Nephron progenitor cell (in vitro differentiated cells): Measurements from ENCODE around the gene CDH11.
A peak's percentile ranks its signal among the peaks of the same experiment; 100 is the strongest.

Source experiments
- DNase-seq: peaks from one replicate; pipeline ENCODE4 v3.0.0; 2021
- H3K27ac Mint-ChIP-seq: 2 replicates; pipeline ENCODE4 v1.8.0; 2021; ENCODE audit warnings: mild to moderate bottlenecking, moderate library complexity, mixed read lengths
- H3K27me3 Mint-ChIP-seq: 2 replicates; pipeline ENCODE4 v1.8.0; 2021; ENCODE audit warnings: mild to moderate bottlenecking, low read depth, mixed read lengths; ENCODE audit not compliant: poor library complexity
- H3K36me3 Mint-ChIP-seq: 2 replicates; pipeline ENCODE4 v1.8.0; 2021; ENCODE audit warnings: low read depth, mixed read lengths
- H3K4me1 Mint-ChIP-seq: 2 replicates; pipeline ENCODE4 v1.8.0; 2021; ENCODE audit warnings: mixed read lengths
- H3K4me3 Mint-ChIP-seq: 2 replicates; pipeline ENCODE4 v1.8.0; 2021; ENCODE audit warnings: mild to moderate bottlenecking, moderate library complexity, mixed read lengths
- H3K9me3 Mint-ChIP-seq: 2 replicates; pipeline ENCODE4 v1.8.0; 2021; ENCODE audit warnings: mild to moderate bottlenecking, moderate library complexity, mixed read lengths
- TF ChIP-seq, protein P1 (sequence below): fragments of 200-600 bp; sonication (generic); IDR thresholded peaks from 2 replicates; pipeline ENCODE4 v1.5.0; 2021; ENCODE audit warnings: antibody characterized with exemption

Gene CDH11

DNA sequence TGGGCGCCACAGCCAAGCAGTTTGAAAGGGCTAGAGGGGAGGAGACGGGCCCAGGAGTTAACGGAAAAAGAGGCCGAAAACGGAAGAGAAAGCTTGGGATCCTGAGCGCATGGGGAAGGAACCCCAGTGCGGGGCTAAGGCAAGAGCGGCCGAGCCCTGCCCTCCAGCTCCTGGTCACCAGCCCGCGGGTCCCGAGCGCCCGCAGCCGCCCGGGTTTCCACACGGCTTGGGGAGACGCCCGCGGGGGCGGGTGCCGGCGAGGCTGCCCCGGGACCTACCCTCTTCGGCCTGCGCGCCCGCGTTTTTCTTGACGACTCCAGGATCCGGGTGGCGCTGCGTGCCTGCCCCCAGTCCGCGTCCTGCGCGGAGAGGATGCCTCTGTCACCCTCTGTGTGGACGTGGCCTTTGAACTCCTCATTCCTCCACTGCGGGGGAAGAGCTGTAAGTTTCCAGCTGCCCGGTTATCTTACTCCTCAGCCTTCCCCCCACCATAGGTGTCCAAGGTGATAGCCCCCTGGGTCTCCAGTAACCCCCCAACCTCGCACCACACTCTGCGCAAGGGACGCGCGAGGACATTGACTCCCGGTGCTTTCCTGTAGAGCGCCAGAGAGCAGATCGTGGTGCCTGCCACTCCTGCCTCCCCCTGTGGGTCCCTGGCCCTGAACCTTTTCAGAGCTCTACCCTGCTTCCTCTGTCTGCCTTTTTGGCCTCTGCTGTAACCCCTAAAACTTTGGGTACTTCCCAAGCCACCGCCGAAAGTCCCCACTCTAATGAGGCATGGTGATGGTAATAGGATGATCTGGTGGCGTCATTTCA, 1.7 kb upstream of the CDH11 start:
- peak overlapping the region; percentile 98 for H3K27ac Mint-ChIP-seq
- H3K9me3 Mint-ChIP-seq: no peaks in the 10 kb centered on the region
- H3K27me3 Mint-ChIP-seq: peaks cover 3% of the 10 kb centered on the region
- peak; percentile 57 for DNase-seq
- H3K4me3 Mint-ChIP-seq: peak overlapping the region; percentile 93
- TF ChIP-seq, protein P1, sequence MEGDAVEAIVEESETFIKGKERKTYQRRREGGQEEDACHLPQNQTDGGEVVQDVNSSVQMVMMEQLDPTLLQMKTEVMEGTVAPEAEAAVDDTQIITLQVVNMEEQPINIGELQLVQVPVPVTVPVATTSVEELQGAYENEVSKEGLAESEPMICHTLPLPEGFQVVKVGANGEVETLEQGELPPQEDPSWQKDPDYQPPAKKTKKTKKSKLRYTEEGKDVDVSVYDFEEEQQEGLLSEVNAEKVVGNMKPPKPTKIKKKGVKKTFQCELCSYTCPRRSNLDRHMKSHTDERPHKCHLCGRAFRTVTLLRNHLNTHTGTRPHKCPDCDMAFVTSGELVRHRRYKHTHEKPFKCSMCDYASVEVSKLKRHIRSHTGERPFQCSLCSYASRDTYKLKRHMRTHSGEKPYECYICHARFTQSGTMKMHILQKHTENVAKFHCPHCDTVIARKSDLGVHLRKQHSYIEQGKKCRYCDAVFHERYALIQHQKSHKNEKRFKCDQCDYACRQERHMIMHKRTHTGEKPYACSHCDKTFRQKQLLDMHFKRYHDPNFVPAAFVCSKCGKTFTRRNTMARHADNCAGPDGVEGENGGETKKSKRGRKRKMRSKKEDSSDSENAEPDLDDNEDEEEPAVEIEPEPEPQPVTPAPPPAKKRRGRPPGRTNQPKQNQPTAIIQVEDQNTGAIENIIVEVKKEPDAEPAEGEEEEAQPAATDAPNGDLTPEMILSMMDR: no peak
- H3K4me1 Mint-ChIP-seq: peaks cover 51% of the 10 kb centered on the region
- H3K36me3 Mint-ChIP-seq: no peaks in the 10 kb centered on the region

DNA sequence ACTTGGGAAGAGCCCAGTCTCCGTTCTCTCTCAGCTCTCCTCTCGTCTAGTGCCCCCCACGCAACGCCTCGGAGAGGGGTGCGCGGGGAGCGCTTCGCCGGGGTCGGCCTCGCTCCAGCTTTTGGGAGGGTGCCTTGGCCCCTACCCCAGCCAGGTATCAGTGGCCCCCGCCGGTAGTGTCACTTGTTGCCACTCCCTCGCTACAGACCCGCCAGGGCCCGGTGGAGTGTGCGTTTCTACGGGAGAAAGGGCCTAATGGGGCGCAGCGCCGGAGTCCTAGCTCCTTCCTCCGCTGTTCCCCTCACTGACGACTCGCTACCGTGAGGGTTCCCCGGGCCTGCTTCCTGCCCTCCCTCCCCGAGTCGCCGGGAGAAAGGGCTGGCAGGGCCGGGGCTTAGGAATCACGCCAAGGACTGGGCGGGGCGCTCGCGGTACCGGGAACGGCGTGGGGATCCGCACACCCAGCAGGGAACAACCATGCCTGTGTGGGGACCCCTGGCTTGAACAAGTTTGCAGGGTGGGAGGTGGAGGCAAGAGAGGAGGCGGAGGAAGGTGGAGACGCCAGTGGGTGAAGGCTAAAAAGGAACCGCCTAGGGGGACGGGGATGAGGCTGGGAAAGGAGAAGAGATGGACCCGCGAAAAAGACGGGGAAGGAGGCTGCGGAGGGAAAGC, 997 bp upstream of the CDH11 start:
- Mint-ChIP-seq H3K36me3 (no peaks in the 10 kb centered on the region), H3K4me1 (peaks cover 58% of the 10 kb centered on the region), H3K4me3 (peak overlapping the region; percentile 93), H3K27me3 (peaks cover 3% of the 10 kb centered on the region), H3K9me3 (no peaks in the 10 kb centered on the region), H3K27ac (peak overlapping the region; percentile 98)
- peak; percentile 64 for DNase-seq
- TF ChIP-seq, protein P1: no peak

DNA sequence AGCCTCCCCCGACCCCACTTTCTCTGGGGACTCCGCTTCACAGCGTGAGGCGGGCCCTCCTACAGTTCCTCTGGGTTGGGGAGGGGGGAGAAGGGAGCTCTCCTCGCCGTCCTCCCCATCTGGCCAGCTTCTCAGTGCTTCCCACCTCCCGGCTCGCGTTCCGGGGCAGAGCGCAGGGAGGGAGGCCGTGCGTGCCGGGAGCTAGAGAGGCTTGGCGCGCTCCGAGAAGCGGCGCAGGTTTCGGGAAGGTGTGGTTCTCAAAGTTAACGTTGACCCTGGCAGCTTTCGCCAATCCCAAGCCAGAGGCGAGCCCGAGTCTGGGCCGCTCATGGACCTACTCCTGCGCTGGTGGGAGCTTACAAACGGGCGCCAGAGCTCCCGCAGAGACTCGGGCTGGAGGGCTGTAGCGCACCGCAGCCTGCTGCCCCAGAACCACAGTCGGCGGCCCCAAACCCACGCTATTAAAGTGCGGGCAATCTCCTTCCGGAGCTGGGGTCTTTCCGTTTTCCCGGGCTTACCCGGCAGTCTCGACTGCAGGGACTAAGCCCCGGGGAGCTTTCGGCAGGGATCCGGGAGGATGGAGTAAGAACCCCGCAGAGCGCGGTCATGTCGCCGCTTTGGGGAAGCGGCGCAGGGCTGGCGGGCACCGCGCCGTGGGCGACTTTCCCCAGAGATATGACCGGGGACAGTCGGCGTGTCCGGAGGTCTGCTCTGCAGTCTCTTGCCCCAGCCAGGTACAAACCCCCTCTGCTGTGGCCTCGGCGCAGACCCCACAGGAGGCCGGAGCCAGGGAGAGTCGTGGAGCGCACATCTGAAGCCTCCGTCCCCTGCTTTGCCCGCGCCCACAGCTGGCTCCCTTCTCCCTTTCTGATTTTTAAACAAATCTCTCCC, 787 bp downstream of the CDH11 start:
- H3K4me1 Mint-ChIP-seq: peaks cover 62% of the 10 kb centered on the region
- H3K36me3 Mint-ChIP-seq: no peaks in the 10 kb centered on the region
- TF ChIP-seq, protein P1: no peak
- H3K27me3 Mint-ChIP-seq: peaks cover 3% of the 10 kb centered on the region
- peak overlapping the region; percentile 98 for H3K27ac Mint-ChIP-seq
- peak; percentile 51 for DNase-seq
- no peaks in the 10 kb centered on the region for H3K9me3 Mint-ChIP-seq
- peak overlapping the region; percentile 93 for H3K4me3 Mint-ChIP-seq

DNA sequence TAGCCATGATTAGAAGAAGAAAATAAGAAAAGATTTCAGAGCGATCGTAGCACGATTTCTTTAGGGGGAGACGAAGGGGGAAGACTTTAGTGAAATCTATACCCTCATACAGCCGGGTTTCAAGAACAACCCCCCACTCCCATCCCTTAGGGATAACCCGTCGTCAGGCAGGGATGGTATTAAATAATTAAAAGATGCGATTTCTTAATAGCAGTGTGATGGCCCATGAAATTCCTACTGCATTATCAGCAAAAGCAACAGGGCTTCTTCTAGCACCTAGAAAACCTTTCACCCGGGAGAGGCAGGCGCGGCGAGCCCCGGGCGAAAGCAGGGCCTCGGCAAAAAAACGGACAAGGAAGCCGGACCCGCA, 1.4 kb downstream of the CDH11 start:
- TF ChIP-seq, protein P1: no peak
- H3K9me3 Mint-ChIP-seq: no peaks in the 10 kb centered on the region
- no peak for DNase-seq
- peak overlapping the region; percentile 93 for H3K4me3 Mint-ChIP-seq
- H3K27ac Mint-ChIP-seq: peak overlapping the region; percentile 98
- no peaks in the 10 kb centered on the region for H3K36me3 Mint-ChIP-seq
- no peaks in the 10 kb centered on the region for H3K27me3 Mint-ChIP-seq
- H3K4me1 Mint-ChIP-seq: peaks cover 62% of the 10 kb centered on the region

DNA sequence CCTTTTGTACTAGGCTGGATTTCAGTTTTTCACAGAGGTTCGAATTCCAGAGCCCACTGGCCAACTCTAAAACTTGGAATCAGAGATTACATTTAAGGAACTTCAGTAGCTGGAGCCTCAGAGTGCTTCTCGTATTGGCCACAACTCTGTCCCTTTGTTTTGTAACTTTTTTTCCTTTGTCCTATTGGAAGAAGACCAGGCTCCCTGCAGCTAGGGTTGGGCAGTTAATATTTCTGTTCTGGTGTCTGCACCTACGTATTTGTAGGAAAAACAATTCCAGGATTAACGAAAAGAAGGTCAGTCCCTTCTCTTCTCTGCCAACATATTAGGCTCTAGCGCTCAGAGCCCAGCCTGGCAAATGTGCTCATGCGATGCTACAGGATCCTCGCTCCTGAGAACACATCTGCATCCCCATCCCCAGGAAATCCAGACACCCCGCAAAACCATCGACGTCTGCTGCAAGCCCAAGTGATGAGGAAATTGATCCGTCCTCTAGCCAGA, 1.9 kb downstream of the CDH11 start:
- H3K9me3 Mint-ChIP-seq: no peaks in the 10 kb centered on the region
- H3K4me1 Mint-ChIP-seq: peaks cover 60% of the 10 kb centered on the region
- peaks cover under 1% of the 10 kb centered on the region for H3K36me3 Mint-ChIP-seq
- DNase-seq: peak; percentile 18
- peak overlapping the region; percentile 98 for H3K27ac Mint-ChIP-seq
- TF ChIP-seq, protein P1: no peak
- peak overlapping the region; percentile 93 for H3K4me3 Mint-ChIP-seq
- H3K27me3 Mint-ChIP-seq: no peaks in the 10 kb centered on the region
